Duodenal mucosa (tissue), 2 donors: ENCODE results near the gene LYRM1.
"Not testable (repeated sequence)": the region's sequence is repeated elsewhere in the genome, so short reads cannot be mapped to it uniquely, and the experiment has no call there.

Experiments used
- H3K27ac ChIP-seq: one replicate; pipeline ENCODE4 v1.7.0; 2013; ENCODE audit warnings: low read depth, low read length
- H3K27me3 ChIP-seq, 2 donors: one replicate each; pipeline ENCODE4 v1.7.0; 2013; ENCODE audit warnings: low read length in 2 of 2, control low read depth in 1 of 2; ENCODE audit not compliant: insufficient read depth in 2 of 2, control insufficient read depth in 1 of 2
- H3K36me3 ChIP-seq, 2 donors: one replicate each; pipeline ENCODE4 v1.7.0; 2013; ENCODE audit warnings: low read length in 2 of 2, control low read depth in 1 of 2; ENCODE audit not compliant: insufficient read depth in 2 of 2, control insufficient read depth in 1 of 2
- H3K4me1 ChIP-seq, 2 donors: one replicate each; pipeline ENCODE4 v1.7.0; 2013; ENCODE audit warnings: low read length in 2 of 2, control low read depth in 1 of 2; ENCODE audit not compliant: insufficient read depth in 2 of 2, control insufficient read depth in 1 of 2
- H3K4me3 ChIP-seq, 2 donors: one replicate each; pipeline ENCODE4 v1.7.0; 2013; ENCODE audit warnings: low read length in 2 of 2, low read depth in 1 of 2
- H3K9ac ChIP-seq, 2 donors: one replicate each; pipeline ENCODE4 v1.7.0; 2013; ENCODE audit warnings: low read length in 2 of 2, low read depth in 1 of 2
- H3K9me3 ChIP-seq, 2 donors: one replicate each; pipeline ENCODE4 v1.7.0; 2013; ENCODE audit warnings: low read length in 2 of 2, control low read depth in 1 of 2; ENCODE audit not compliant: control insufficient read depth in 1 of 2

The LYRM1 gene

GRCh38 chr16:20944861-20945574, 44.4 kb downstream of the LYRM1 start:
- peaks cover 0 to 4% of the 10 kb centered on the region in 2 donors for H3K4me1 ChIP-seq
- no peaks in the 10 kb centered on the region for H3K36me3 ChIP-seq
- H3K4me3 ChIP-seq, result no peak overlapping the region
- no peak overlapping the region for H3K27ac ChIP-seq
- no peaks in the 10 kb centered on the region for H3K9me3 ChIP-seq
- no peaks in the 10 kb centered on the region for H3K27me3 ChIP-seq
- no peak overlapping the region for H3K9ac ChIP-seq

GRCh38 chr16:20945575-20945875, 45.0 kb downstream of the LYRM1 start:
- H3K9me3 ChIP-seq, H3K36me3 ChIP-seq, H3K27me3 ChIP-seq, H3K27ac ChIP-seq, H3K4me1 ChIP-seq, H3K4me3 ChIP-seq, H3K9ac ChIP-seq: not testable (repeated sequence)

- H3K36me3 ChIP-seq, result no peaks in the 10 kb centered on the region
- H3K9ac ChIP-seq, result no peak overlapping the region
- no peak overlapping the region for H3K27ac ChIP-seq
- H3K4me1 ChIP-seq, result peaks cover 0 to 2% of the 10 kb centered on the region in 2 donors
- H3K27me3 ChIP-seq, result no peaks in the 10 kb centered on the region
- H3K9me3 ChIP-seq, result no peaks in the 10 kb centered on the region
- H3K4me3 ChIP-seq, result no peak overlapping the region
Observed at GRCh38 chr16:20946015-20946629, 45.6 kb downstream of the LYRM1 start.

- Histone ChIP-seq H3K9me3 (no peaks in the 10 kb centered on the region), H3K27ac (no peak overlapping the region), H3K4me3 (no peak overlapping the region), H3K9ac (no peak overlapping the region), H3K27me3 (no peaks in the 10 kb centered on the region), H3K4me1 (no peaks in the 10 kb centered on the region), H3K36me3 (no peaks in the 10 kb centered on the region)
Observed at GRCh38 chr16:20948444-20948843, 47.9 kb downstream of the LYRM1 start.

GRCh38 chr16:20949660-20950059, 49.1 kb downstream of the LYRM1 start:
- H3K9me3 ChIP-seq, result no peaks in the 10 kb centered on the region
- no peak overlapping the region for H3K27ac ChIP-seq
- no peaks in the 10 kb centered on the region for H3K4me1 ChIP-seq
- no peaks in the 10 kb centered on the region for H3K36me3 ChIP-seq
- no peaks in the 10 kb centered on the region for H3K27me3 ChIP-seq
- H3K4me3 ChIP-seq, result no peak overlapping the region
- no peak overlapping the region for H3K9ac ChIP-seq

GRCh38 chr16:20950294-20950693, 49.7 kb downstream of the LYRM1 start:
- Histone ChIP-seq H3K36me3 (no peaks in the 10 kb centered on the region), H3K27ac (no peak overlapping the region), H3K9me3 (no peaks in the 10 kb centered on the region), H3K4me1 (no peaks in the 10 kb centered on the region), H3K4me3 (no peak overlapping the region), H3K27me3 (no peaks in the 10 kb centered on the region), H3K9ac (no peak overlapping the region)

- Histone ChIP-seq H3K27ac (no peak overlapping the region), H3K36me3 (no peaks in the 10 kb centered on the region), H3K4me1 (no peaks in the 10 kb centered on the region), H3K4me3 (no peak overlapping the region), H3K27me3 (no peaks in the 10 kb centered on the region), H3K9me3 (no peaks in the 10 kb centered on the region), H3K9ac (no peak overlapping the region)
Observed at GRCh38 chr16:20952139-20952920, 51.8 kb downstream of the LYRM1 start.

GRCh38 chr16:20954574-20954973, 54.0 kb downstream of the LYRM1 start:
- Histone ChIP-seq H3K9me3 (no peaks in the 10 kb centered on the region), H3K9ac (no peak overlapping the region), H3K27ac (no peak overlapping the region), H3K27me3 (no peaks in the 10 kb centered on the region), H3K36me3 (no peaks in the 10 kb centered on the region), H3K4me3 (no peak overlapping the region), H3K4me1 (no peaks in the 10 kb centered on the region)

GRCh38 chr16:20956319-20956718, 55.7 kb downstream of the LYRM1 start:
- no peaks in the 10 kb centered on the region for H3K27me3 ChIP-seq
- H3K9me3 ChIP-seq, result no peaks in the 10 kb centered on the region
- no peaks in the 10 kb centered on the region for H3K4me1 ChIP-seq

GRCh38 chr16:20957153-20957552, 56.6 kb downstream of the LYRM1 start:
- H3K9ac ChIP-seq, result no peak overlapping the region
- H3K27me3 ChIP-seq, result no peaks in the 10 kb centered on the region
- H3K27ac ChIP-seq, result no peak overlapping the region
- no peaks in the 10 kb centered on the region for H3K4me1 ChIP-seq
- no peaks in the 10 kb centered on the region for H3K9me3 ChIP-seq
- H3K4me3 ChIP-seq, result no peak overlapping the region
- H3K36me3 ChIP-seq, result no peaks in the 10 kb centered on the region

More at GRCh38 chr16:20956319-20956718, 55.7 kb downstream of the LYRM1 start:
- no peak overlapping the region for H3K27ac ChIP-seq
- H3K9ac ChIP-seq, result no peak overlapping the region
- H3K36me3 ChIP-seq, result no peaks in the 10 kb centered on the region
- no peak overlapping the region for H3K4me3 ChIP-seq
